NCI-H1694 (cell line): ENCODE measurements around the gene LRRC30.

ENCODE experiments used
- DNase-seq: peaks from one replicate; lab custom pipeline; 2025; lab: John Stamatoyannopoulos, UW

LRRC30 gene

DNA sequence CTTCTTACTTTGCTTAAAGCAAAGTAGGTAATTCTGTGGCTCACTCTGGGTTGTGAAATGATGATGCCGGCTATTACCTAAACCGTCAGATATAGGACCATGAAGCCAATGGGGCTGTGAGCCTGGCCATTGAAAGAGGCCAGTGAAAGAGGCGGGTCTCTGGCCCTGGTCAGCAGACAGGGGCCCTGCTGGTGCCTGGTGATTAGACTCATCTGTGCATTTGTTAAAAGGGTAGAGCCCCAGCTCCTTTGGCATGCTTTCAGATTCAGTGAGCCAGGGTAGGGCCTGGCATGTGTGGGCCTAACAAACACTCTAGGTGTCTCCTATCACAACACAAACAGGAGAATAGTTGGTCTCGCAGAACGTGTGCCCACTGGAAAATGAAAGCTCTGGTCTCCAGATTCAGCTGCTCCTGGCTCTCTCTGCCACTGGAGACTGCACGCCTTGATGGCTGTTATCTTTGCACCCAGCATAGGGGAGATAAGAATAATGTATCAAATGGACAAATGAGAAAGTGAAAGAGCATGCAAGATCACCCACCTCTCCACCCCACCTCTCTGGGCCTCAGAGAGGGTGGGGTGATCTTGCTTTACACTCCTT, 6.9 kb downstream of the LRRC30 start:
- DNase-seq, result no peak

DNA sequence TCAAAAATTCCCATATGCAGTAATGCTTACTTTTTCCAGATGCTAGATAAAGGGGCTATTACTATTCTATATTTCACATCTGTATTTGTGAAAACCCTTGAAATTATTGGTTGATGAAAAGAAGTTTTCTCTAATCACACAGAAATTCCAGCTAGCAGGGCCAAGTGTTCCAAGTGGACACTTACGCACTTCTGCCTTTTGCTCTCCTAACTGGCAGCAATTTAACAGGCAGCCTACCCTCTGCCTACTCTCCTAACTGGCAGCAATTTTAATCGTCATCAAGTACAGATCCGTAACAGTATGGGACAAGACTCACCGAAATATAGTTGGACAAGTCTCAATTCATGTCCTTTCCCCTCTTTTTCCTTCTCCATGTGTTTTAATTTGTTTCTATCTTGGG, 12.0 kb downstream of the LRRC30 start:
- DNase-seq, result no peak

DNA sequence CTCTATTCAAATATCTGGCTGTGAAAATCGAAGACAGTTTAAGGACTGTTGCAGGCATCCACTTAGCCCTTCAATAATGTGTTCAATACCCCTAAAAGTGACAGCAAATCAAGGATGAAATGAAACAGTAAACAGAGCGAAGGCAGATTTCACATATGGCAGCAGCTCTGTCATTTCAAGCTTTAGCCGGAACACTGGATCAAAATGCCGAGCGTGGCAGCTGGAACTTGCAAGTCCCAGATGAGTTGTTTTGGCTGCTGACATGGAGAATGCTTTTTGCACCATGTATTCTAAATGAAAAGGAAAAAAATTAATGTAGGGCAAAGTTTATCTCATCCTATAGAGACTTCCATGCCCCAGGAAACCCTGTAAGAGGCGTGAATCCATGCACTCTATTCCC, 18.0 kb downstream of the LRRC30 start:
- DNase-seq, result peak; percentile 43

DNA sequence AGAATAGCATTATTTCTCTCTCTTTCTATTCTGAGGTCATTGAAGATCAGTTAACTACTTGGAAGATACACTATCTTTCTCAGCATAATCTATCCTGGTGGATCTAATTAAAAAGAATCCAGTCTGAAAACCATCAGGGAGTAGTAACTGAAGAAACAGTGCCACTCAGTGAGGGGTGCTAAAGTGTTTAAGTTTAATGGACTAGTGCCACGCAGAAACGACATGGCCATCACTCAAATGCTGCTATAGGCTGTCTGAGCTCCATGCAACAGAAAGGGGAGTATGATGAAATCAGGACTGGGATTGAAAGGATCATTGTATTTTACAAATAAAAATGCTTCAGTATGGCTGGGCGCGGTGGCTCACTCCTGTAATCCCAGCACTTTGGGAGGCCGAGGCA, 23.3 kb downstream of the LRRC30 start:
- DNase-seq, result no peak

GRCh38 chr18:7255054-7255453, 24.2 kb downstream of the LRRC30 start:
- no peak for DNase-seq

DNA sequence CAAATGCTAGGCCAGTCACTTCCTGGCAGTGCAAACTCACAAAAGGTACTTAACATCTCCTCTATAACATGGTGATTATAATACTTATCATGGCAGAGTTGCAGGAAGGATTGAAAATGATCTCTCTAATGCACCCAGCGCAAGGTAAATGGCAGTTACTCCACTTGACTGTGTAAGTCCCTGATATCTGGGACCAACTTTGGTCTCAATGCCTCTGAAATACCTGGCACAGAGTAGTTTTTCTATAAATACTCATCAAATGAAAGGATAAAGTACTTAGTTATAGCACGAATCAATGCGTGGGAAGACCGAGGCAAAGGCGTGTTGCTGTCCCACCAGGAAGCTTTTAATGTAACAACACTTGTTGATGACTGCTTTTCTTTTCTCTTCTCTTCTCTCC, 24.8 kb downstream of the LRRC30 start:
- DNase-seq, result no peak

- no peak for DNase-seq
These were observed 25.9 kb downstream of the LRRC30 start for GRCh38 chr18:7256618-7257425.

GRCh38 chr18:7257426-7257740, 26.5 kb downstream of the LRRC30 start:
- no peak for DNase-seq

GRCh38 chr18:7259475-7259874, 28.6 kb downstream of the LRRC30 start:
- DNase-seq, result peak; percentile 53

DNA sequence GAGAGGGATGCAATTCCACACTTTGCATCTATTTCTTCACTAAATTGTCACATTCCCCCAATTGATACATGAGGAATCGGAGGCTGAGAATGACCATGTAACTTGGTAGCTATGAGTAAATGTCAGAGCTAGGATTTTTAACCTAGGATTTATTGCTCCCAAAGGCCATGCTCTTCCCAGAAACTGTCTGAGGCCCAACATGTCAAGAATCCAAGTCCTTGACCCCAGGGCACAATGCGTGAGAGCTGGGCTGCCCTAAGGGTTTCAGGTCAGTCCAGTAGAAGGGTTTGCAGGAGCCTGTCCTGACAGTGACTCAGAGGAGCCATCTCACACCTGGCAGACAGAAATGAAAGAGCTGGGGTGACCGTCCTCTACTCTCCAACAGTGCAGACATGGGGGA, 30.3 kb downstream of the LRRC30 start:
- no peak for DNase-seq

DNA sequence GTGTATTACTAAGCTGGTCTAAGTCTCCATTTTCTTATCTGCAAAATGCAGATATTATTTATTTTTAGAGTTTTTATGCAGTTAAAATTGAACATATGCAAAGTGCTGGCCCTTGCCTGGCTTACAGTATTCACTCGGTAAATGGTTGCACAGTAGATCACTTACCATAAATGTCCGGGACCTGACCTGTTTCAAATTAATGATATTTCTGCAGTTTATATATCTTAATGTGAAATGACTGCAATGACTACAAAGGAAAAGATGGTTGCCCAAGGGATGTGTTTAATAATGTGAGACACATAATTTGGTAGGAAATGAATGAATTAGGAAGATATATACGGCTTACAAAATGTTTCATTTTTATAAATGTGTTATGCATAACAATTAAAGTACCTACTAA, 37.1 kb downstream of the LRRC30 start:
- DNase-seq, result no peak

DNA sequence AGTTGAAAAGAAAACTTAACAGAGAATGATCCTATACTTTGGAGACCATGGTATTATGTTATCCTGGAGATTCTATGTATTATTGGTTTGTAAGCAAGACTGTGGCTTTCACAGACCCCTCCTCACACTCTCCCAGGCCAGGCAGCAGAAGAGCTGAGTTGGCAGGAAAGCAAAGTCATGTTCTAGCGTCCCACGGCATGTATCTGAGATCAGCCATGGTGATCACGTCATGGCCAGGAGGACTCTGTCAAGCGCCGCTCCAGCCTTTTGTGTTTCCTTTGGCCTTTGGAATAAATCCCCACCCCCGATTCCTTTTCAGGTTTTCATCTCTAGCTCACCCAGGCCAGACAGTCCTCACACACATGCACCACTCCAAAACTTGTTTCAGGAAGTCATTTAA, 39.1 kb downstream of the LRRC30 start:
- no peak for DNase-seq

- peak; percentile 18 for DNase-seq
These were observed 41.6 kb downstream of the LRRC30 start for GRCh38 chr18:7272311-7273049.

- no peak for DNase-seq
These were observed 42.5 kb downstream of the LRRC30 start for GRCh38 chr18:7273301-7273921.

DNA sequence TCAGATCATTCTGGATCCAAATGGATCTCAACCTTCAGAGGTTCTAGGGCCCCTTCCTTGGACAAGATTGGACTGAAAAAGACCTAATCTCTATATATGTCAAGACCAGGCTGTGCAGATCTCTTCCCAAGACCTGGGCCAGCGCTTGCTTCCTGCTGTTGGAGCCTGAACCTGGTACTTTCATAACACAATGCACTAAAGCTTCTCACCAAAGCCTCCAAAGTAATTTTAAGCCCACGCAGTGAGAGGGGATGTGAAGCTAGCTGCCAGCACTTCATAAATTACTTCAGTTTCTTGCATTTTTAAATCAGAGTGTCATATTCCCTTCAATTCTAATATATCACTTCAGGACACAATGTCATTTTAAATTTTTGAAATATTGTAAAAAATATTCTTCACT, 50.7 kb downstream of the LRRC30 start:
- no peak for DNase-seq
